Renal pelvis (tissue), 12 donors: ENCODE measurements around the gene WSCD1. TPM values are rescaled to one million over a fixed set of nuclear protein-coding genes. Genes with fewer than 3 reads are reported as not detected.

Experiments used
- DNase-seq: peaks from one replicate; pipeline ENCODE4 v3.0.0-alpha.2; 2013
- long read RNA-seq, 16 experiments: transcript quantifications; one replicate each; lab custom pipeline, GENCODE V29; 2026
- polyA plus RNA-seq, 3 donors: library from polyadenylated mRNA; unstranded; fragments of 120-200 nt; gene quantifications; one replicate each; pipeline ENCODE4 v1.2.1, GENCODE V29; 2013; ENCODE audit not compliant: insufficient read length in 3 of 3

WSCD1 gene
- 10 to 100 TPM; 12.0 to 16.1 (median 12.8) TPM for polyA plus RNA-seq
- long read RNA-seq, donor 1, full-length matches to known transcripts: 2 of 2 reads
- long read RNA-seq, donor 1, partial matches to known transcripts: 0 of 2 reads
- long read RNA-seq, donor 1, other reads (novel, unspliced or antisense): 0 of 2 reads
- long read RNA-seq, donor 2, full-length matches to known transcripts: 5 of 5 reads
- long read RNA-seq, donor 2, partial matches to known transcripts: 0 of 5 reads
- long read RNA-seq, donor 2, other reads (novel, unspliced or antisense): 0 of 5 reads
- long read RNA-seq, donor 3, full-length matches to known transcripts: 2 of 2 reads
- long read RNA-seq, donor 3, partial matches to known transcripts: 0 of 2 reads
- long read RNA-seq, donor 3, other reads (novel, unspliced or antisense): 0 of 2 reads
- long read RNA-seq, donor 4, full-length matches to known transcripts: 6 of 11 reads
- long read RNA-seq, donor 4, partial matches to known transcripts: 5 of 11 reads
- long read RNA-seq, donor 4, other reads (novel, unspliced or antisense): 0 of 11 reads
- long read RNA-seq, donor 5: 0 reads
- long read RNA-seq, donor 6, full-length matches to known transcripts: 2 of 2 reads
- long read RNA-seq, donor 6, partial matches to known transcripts: 0 of 2 reads
- long read RNA-seq, donor 6, other reads (novel, unspliced or antisense): 0 of 2 reads
- long read RNA-seq, donor 7, full-length matches to known transcripts: 6 of 6 reads
- long read RNA-seq, donor 7, partial matches to known transcripts: 0 of 6 reads
- long read RNA-seq, donor 7, other reads (novel, unspliced or antisense): 0 of 6 reads
- long read RNA-seq, donor 8: 0 reads
- long read RNA-seq, donor 9, full-length matches to known transcripts: 5 of 5 reads
- long read RNA-seq, donor 9, partial matches to known transcripts: 0 of 5 reads
- long read RNA-seq, donor 9, other reads (novel, unspliced or antisense): 0 of 5 reads
- long read RNA-seq, donor 10, full-length matches to known transcripts: 3 of 3 reads
- long read RNA-seq, donor 10, partial matches to known transcripts: 0 of 3 reads
- long read RNA-seq, donor 10, other reads (novel, unspliced or antisense): 0 of 3 reads
- long read RNA-seq, donor 11, full-length matches to known transcripts: 2 of 2 reads
- long read RNA-seq, donor 11, partial matches to known transcripts: 0 of 2 reads
- long read RNA-seq, donor 11, other reads (novel, unspliced or antisense): 0 of 2 reads
- long read RNA-seq, donor 12, full-length matches to known transcripts: 5 of 5 reads
- long read RNA-seq, donor 12, partial matches to known transcripts: 0 of 5 reads
- long read RNA-seq, donor 12, other reads (novel, unspliced or antisense): 0 of 5 reads
- long read RNA-seq, donor 13, full-length matches to known transcripts: 2 of 2 reads
- long read RNA-seq, donor 13, partial matches to known transcripts: 0 of 2 reads
- long read RNA-seq, donor 13, other reads (novel, unspliced or antisense): 0 of 2 reads
- long read RNA-seq, donor 14: 0 reads
- long read RNA-seq, donor 15: 0 reads
- long read RNA-seq, donor 16, full-length matches to known transcripts: 5 of 5 reads
- long read RNA-seq, donor 16, partial matches to known transcripts: 0 of 5 reads
- long read RNA-seq, donor 16, other reads (novel, unspliced or antisense): 0 of 5 reads

GRCh38 chr17:6069539-6070429, at the start of gene WSCD1:
WSCD1 (plus strand) TSS chr17:6070379; CDS start chr17:6080659, 10,280 bp downstream.
- no peak for DNase-seq

- no peak for DNase-seq
Observed at GRCh38 chr17:6021011-6021400, 49.2 kb upstream of the WSCD1 start.

- DNase-seq: no peak
Observed at GRCh38 chr17:6021627-6022026, 48.6 kb upstream of the WSCD1 start.

GRCh38 chr17:6023036-6023831, 46.9 kb upstream of the WSCD1 start:
- no peak for DNase-seq

- DNase-seq: no peak
Observed at GRCh38 chr17:6024576-6024975, 45.6 kb upstream of the WSCD1 start.

- DNase-seq: peak; percentile 55
Observed at GRCh38 chr17:6027342-6028024, 42.7 kb upstream of the WSCD1 start.

- no peak for DNase-seq
Observed at GRCh38 chr17:6028294-6028693, 41.9 kb upstream of the WSCD1 start.

- DNase-seq: no peak
Observed at GRCh38 chr17:6035801-6036394, 34.3 kb upstream of the WSCD1 start.

- DNase-seq: no peak
Observed at GRCh38 chr17:6040504-6040903, 29.7 kb upstream of the WSCD1 start.

GRCh38 chr17:6041246-6041645, 28.9 kb upstream of the WSCD1 start:
- no peak for DNase-seq

- no peak for DNase-seq
Observed at GRCh38 chr17:6043405-6043804, 26.8 kb upstream of the WSCD1 start.

GRCh38 chr17:6044261-6044660, 25.9 kb upstream of the WSCD1 start:
- no peak for DNase-seq

GRCh38 chr17:6045621-6046357, 24.4 kb upstream of the WSCD1 start:
- DNase-seq: no peak

GRCh38 chr17:6046431-6046830, 23.7 kb upstream of the WSCD1 start:
- no peak for DNase-seq

GRCh38 chr17:6046931-6047330, 23.2 kb upstream of the WSCD1 start:
- DNase-seq: no peak

- no peak for DNase-seq
Observed at GRCh38 chr17:6047966-6048365, 22.2 kb upstream of the WSCD1 start.

GRCh38 chr17:6048486-6048885, 21.7 kb upstream of the WSCD1 start:
- DNase-seq: no peak
